ENCODE data around the gene NPHP4.
A peak's percentile ranks its signal among the peaks of the same experiment; 100 is the strongest.
"Not testable (repeated sequence)": the region's sequence is repeated elsewhere in the genome, so short reads cannot be mapped to it uniquely, and the experiment has no call there.

The NPHP4 gene

GRCh38 chr1:5928714-5929400 lies 63.4 kb downstream of the NPHP4 start:
- DNase-seq = no peak

DNA sequence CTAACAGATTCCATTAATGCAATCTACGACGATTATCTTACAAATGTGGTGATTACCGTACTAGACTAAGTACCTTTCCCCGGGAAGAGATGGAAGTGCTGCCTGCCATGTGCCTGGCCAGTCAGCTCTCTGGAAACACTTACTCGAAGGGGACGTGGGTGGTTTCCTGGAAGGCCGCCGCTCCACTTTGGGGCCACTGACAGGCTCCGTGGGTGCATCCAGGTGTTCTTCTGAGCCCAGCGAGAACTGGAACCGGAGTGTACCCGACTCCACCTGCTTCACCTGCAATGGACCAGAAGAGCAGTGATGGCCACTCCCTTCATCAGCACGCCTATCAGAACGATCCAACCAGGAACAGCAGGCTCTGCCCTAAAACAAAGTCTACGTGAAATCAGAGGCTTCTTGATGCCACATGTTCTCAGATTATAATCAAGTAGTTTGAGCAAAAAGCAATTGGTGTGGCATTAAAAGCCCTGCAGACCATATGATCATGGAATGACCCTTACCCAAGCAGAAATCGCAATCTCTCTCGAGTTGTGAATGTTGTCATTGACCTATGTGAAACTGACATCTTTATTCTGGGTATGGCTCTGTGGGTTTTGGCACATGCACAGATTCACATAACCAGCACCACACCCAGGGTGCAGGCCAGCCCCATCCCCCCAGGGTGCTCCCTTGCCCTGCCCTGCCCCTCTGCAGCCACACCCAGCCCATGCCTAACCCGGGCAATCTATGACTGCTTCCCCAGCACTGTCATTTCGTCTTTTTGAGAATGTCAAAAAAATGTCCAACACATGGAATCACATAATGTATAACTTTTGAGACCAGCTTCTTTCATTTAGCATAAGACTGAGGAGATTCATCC lies 64.5 kb downstream of the NPHP4 start:
- DNase-seq = no peak

DNA sequence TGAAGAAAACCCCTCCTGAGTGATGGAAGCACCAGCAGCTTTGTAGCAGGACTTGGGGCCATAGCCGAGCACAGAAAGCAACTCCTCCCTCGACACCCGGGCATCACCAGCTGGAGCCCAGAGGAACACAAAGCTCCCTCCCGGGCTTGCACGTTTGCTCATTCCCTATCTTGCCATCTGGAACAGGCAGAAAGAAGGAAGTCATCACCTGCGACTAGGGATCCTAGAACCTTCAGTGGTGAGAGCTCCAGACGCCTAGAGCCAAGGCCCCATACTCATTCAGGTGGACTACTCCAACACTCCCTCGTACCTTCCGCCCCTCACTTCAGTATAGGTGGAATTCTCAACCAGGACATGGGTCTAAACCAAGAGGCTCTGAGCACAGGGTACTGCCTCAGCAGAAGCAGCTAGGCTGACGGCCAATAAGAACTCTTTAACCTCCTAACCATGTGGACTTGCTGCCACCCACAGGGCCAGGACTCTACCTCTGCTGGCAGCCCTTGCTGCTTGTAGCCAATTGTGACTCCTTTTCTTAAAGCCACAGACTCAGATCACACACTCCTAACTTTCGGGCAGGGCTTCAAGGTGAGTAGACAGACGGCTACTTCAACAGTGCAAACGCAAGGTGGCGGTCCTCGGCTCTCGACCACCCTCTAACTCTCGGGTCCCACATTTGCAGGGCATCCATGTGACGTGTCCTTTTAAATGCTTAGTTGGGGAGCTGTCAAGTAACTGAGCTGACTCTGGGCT lies 65.4 kb downstream of the NPHP4 start:
- no peak for DNase-seq

GRCh38 chr1:5922700-5923330 lies 69.4 kb downstream of the NPHP4 start:
- DNase-seq = not testable (repeated sequence)

DNA sequence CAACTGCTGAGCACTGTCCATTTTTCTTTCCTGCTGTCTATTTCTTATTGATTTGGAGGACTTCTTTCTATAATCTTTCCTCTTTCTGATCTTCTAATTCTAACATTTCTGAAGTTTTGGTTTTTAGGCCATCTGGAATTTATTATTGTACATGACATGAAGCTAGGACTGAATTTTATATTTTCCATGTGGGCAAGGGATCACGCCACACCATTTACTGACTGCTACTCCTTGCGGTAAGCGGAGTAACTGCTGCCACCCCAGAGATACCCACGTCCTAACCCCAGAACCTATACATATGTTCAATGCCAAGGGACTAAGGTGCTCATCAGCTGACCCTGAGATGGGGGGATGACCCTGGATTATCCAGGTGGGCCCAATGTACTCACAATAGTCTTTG lies 70.6 kb downstream of the NPHP4 start:
- DNase-seq = no peak

- no peak for DNase-seq
Measured at GRCh38 chr1:5921129-5921528, 71.1 kb downstream of the NPHP4 start.

DNA sequence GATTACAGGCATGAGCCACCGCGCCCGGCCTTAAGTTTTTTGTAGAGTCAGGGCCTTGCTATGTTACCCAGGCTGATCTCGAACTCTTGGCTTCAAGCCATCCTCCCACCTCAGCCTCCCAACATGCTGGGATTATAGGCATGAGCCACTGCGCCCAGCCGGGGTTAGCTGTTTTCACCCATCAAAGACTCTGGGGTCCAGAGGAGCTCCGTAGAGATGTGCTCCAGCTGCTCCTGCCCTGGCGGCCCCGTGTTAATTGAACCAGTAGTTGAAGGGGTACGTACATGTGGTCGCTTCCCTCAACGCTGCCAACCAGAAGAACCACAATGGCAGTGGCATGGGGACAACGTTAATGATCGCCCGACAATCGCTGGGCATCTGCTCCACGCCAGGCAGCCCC lies 72.0 kb downstream of the NPHP4 start:
- no peak for DNase-seq

- no peak for DNase-seq
Measured at GRCh38 chr1:5918275-5918649, 74.0 kb downstream of the NPHP4 start.

GRCh38 chr1:5917591-5918274 lies 74.5 kb downstream of the NPHP4 start:
- DNase-seq = no peak

- DNase-seq = no peak
Measured at GRCh38 chr1:5917281-5917590, 75.0 kb downstream of the NPHP4 start.

GRCh38 chr1:5916572-5917280 lies 75.5 kb downstream of the NPHP4 start:
- no peak for DNase-seq

DNA sequence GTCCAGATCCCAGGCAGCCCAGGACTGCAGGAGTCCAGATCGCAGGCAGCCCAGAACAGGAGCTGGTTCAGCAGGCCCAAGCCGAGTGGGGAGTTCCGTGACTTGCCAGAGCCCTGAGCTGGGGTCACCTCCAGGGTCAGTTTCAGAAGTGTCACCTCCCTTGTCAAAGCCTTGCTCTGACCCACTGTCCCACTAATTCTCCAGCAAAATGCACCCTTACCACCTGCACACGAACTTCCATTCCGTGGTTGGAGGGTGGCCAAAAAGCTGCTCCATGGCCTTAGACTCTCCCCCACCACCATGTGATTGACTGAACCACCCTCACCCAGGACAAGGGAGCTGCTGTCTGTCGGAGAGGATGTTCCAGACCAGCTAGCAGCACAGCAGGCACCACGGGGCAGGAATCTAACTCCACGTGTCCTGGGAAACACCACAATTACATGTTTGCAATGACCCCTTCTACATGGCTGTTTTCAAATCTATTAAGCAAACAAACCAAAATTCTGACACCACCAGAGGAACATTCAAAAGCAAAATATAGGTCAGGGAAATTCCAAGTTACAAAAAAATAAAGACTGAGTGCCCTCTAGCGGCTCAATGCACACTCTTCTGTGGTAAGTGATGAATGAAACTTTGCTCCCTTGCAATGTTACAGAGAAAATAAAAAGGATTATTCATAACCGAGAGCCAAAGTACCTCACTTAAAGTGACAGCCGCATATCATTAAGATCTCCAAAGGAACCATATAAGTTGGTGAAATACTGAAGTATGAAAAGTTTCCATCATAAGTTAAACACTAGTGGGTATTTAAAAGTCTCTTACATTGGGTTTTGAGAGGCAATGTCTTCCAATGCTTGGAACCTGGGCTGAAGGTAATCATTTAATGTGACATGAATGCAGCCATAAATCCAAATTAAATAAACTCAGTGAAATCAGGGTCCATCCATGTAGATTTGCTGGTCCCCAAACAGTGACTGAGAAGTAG lies 76.3 kb downstream of the NPHP4 start:
- peak in 1 of 2 donors; percentile 39 for DNase-seq

- no peak for DNase-seq
Measured at GRCh38 chr1:5914676-5915365, 77.4 kb downstream of the NPHP4 start.

DNA sequence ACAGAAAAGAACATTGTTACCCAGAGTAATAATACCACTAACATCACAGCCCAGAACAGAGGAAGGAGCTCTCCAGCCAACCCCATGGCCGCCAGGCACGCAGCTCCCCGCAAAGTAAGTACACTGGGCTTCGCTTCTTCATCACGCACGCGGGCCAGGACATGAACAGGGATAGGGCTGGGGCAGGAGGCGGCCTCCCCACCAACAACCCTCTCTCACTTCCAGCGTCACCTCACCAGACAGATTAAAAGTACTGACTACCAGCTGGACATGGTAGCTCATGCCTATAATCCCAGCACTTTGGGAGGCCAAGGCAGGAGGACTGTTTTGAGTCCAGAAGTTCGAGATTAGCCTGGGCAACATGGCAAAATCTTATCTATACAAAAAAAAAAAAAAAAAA lies 78.3 kb downstream of the NPHP4 start:
- DNase-seq = no peak

GRCh38 chr1:5913078-5913845 lies 79.0 kb downstream of the NPHP4 start:
- DNase-seq = no peak

GRCh38 chr1:5911871-5912271 lies 80.4 kb downstream of the NPHP4 start:
- DNase-seq = no peak

DNA sequence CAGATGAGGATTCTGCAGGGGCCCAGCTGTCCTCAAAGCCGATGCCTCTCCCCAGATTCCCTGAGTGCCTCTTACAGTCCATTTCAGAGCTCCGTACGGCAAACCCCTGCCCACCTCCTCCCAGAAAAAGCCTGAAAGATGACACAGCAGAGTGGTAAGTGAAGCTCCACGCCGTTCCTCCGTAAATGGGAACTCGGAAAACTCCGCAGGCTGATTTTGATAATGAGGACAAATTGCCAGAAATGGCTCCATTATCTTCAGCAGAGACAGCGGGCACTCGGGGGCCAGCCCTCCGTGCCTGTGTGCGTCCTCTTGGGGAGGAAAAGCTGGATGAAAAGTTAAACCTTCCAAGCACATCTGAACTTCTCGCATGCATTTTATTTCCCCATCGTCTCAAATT lies 81.1 kb downstream of the NPHP4 start:
- no peak for DNase-seq

GRCh38 chr1:5910666-5911065 lies 81.6 kb downstream of the NPHP4 start:
- DNase-seq = no peak

GRCh38 chr1:5910276-5910620 lies 82.0 kb downstream of the NPHP4 start:
- no peak for DNase-seq
